Stimulated activated naive CD8-positive, alpha-beta T cell treated with anti-CD3 and anti-CD28 coated beads, Interleukin-15, Interleukin-2, amounts not matched to agents 100 ng/mL and 50 ng/mL, for 24 hours (primary cell): ENCODE data around the gene CDC42BPB.

Experiments used
- H3K27ac Mint-ChIP-seq: one replicate; pipeline ENCODE4 v1.8.0; 2021; ENCODE audit warnings: mild to moderate bottlenecking, mixed read lengths
- H3K27me3 Mint-ChIP-seq: one replicate; pipeline ENCODE4 v1.8.0; 2021; ENCODE audit warnings: mixed read lengths
- H3K36me3 Mint-ChIP-seq: one replicate; pipeline ENCODE4 v1.8.0; 2021; ENCODE audit warnings: low read depth, mixed read lengths
- H3K4me1 Mint-ChIP-seq: one replicate; pipeline ENCODE4 v1.8.0; 2021; ENCODE audit warnings: low read depth, mixed read lengths
- H3K4me3 Mint-ChIP-seq: one replicate; pipeline ENCODE4 v1.8.0; 2021; ENCODE audit warnings: mild to moderate bottlenecking, mixed read lengths
- H3K9me3 Mint-ChIP-seq: one replicate; pipeline ENCODE4 v1.8.0; 2021; ENCODE audit warnings: mixed read lengths

Gene CDC42BPB, protein sequence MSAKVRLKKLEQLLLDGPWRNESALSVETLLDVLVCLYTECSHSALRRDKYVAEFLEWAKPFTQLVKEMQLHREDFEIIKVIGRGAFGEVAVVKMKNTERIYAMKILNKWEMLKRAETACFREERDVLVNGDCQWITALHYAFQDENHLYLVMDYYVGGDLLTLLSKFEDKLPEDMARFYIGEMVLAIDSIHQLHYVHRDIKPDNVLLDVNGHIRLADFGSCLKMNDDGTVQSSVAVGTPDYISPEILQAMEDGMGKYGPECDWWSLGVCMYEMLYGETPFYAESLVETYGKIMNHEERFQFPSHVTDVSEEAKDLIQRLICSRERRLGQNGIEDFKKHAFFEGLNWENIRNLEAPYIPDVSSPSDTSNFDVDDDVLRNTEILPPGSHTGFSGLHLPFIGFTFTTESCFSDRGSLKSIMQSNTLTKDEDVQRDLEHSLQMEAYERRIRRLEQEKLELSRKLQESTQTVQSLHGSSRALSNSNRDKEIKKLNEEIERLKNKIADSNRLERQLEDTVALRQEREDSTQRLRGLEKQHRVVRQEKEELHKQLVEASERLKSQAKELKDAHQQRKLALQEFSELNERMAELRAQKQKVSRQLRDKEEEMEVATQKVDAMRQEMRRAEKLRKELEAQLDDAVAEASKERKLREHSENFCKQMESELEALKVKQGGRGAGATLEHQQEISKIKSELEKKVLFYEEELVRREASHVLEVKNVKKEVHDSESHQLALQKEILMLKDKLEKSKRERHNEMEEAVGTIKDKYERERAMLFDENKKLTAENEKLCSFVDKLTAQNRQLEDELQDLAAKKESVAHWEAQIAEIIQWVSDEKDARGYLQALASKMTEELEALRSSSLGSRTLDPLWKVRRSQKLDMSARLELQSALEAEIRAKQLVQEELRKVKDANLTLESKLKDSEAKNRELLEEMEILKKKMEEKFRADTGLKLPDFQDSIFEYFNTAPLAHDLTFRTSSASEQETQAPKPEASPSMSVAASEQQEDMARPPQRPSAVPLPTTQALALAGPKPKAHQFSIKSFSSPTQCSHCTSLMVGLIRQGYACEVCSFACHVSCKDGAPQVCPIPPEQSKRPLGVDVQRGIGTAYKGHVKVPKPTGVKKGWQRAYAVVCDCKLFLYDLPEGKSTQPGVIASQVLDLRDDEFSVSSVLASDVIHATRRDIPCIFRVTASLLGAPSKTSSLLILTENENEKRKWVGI (N-terminal part only)

DNA sequence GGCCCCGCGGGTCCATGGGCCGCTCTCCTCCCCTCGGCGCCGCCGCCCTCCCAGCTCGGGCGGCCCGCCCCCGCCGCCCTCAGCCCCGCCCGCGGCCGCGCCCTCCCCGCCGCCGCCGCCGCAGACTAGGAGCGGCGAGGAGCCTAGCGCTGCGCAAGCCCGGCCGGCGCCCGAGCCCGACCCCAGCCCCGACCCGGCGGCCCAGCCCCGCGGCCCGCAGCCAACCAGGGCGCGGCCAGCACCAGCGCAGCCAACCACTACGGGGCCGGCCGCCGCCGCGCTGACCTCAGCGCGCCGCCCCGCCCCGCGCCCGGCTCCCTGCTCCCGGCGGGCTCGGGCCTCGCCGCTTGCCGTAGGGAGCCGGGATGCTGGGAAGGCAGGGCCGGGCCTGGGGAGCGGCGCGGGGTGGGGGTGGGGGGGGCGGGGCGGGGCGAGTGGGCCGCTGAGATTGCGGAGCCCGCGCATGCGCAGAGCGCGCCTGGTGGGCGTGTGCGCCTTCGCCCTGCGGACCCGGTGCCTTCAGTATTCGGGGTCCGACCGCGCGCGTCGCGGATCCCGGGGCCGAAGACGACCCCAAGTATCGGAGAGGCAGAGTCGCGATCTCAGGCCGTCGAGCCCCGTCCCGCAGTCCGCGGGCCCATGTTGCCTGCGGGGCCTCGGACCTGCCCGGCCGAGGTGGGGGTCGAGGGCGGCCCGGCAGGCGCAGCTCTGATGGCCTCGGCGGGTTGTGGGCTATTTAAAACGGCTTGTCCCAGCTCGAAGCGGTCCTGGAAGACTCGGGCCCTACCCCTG is at the start of gene CDC42BPB:
Gene CDC42BPB, minus strand, starts transcription at position 178 of the 792 bp plus-strand sequence. CDS start 376 bp downstream, outside the sequence.
- H3K27ac Mint-ChIP-seq, result no peak within 1 kb of the TSS
- peaks cover 30% of the 10 kb centered on the region for H3K27me3 Mint-ChIP-seq

GRCh38 chr14:103105580-103106150 is 48.3 kb upstream of the CDC42BPB start:
- H3K4me3 Mint-ChIP-seq, result no peak overlapping the region
- no peak overlapping the region for H3K27ac Mint-ChIP-seq
- peaks cover 25% of the 10 kb centered on the region for H3K27me3 Mint-ChIP-seq
- H3K9me3 Mint-ChIP-seq, result no peaks in the 10 kb centered on the region
- H3K36me3 Mint-ChIP-seq, result no peaks in the 10 kb centered on the region
- peaks cover 6% of the 10 kb centered on the region for H3K4me1 Mint-ChIP-seq

More for the DNA sequence above, at the start of gene CDC42BPB:
- Mint-ChIP-seq H3K4me3 (peak within 1 kb of the TSS; percentile 72), H3K4me1 (peaks cover 11% of the 10 kb centered on the region), H3K9me3 (no peaks in the 10 kb centered on the region), H3K36me3 (no peaks in the 10 kb centered on the region)

GRCh38 chr14:103104654-103105452 is 47.5 kb upstream of the CDC42BPB start:
- Mint-ChIP-seq H3K4me1 (peaks cover 4% of the 10 kb centered on the region), H3K27me3 (peaks cover 23% of the 10 kb centered on the region), H3K4me3 (no peak overlapping the region), H3K36me3 (no peaks in the 10 kb centered on the region), H3K9me3 (no peaks in the 10 kb centered on the region), H3K27ac (no peak overlapping the region)

GRCh38 chr14:103104389-103104653 is 47.0 kb upstream of the CDC42BPB start:
- H3K4me1 Mint-ChIP-seq, result peaks cover 4% of the 10 kb centered on the region
- H3K4me3 Mint-ChIP-seq, result no peak overlapping the region
- no peaks in the 10 kb centered on the region for H3K9me3 Mint-ChIP-seq
- H3K27me3 Mint-ChIP-seq, result peaks cover 23% of the 10 kb centered on the region
- H3K27ac Mint-ChIP-seq, result no peak overlapping the region
- H3K36me3 Mint-ChIP-seq, result no peaks in the 10 kb centered on the region

GRCh38 chr14:103103461-103104388 is 46.4 kb upstream of the CDC42BPB start:
- no peak overlapping the region for H3K27ac Mint-ChIP-seq

DNA sequence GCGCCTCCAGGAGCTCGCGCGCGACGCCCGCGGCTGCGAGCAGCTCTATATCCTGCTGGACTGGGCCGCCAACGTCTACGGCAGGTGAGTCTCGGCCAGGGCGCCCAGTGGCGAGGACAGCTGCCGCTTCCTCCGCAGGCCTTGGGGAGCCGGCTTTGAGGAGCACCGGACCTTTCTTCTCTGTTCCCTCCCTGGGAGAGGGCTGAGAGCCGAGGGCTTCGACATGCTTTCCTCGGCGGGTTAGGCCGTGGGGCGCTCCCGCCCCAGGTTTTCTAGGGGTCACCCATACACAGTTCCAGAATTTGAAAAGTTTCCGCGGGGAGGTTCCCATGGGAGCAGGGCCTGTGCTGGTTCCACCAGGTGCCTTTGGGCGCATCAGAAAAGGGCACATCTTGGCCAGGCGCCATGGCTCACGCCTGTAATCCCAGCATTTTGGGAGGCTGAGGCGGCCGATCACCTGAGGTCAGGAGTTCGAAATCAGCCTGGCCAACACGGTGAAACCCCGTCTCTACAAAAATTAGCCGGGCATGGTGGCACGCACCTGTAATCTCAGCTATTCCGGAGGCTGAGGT is 45.4 kb upstream of the CDC42BPB start:
- Mint-ChIP-seq H3K4me1 (peaks cover 4% of the 10 kb centered on the region), H3K36me3 (no peaks in the 10 kb centered on the region), H3K4me3 (no peak overlapping the region), H3K27me3 (peaks cover 23% of the 10 kb centered on the region), H3K9me3 (no peaks in the 10 kb centered on the region), H3K27ac (no peak overlapping the region)

More at GRCh38 chr14:103103461-103104388, 46.4 kb upstream of the CDC42BPB start:
- peaks cover 23% of the 10 kb centered on the region for H3K27me3 Mint-ChIP-seq
- H3K9me3 Mint-ChIP-seq, result no peaks in the 10 kb centered on the region
- peaks cover 4% of the 10 kb centered on the region for H3K4me1 Mint-ChIP-seq
- no peaks in the 10 kb centered on the region for H3K36me3 Mint-ChIP-seq
- no peak overlapping the region for H3K4me3 Mint-ChIP-seq

DNA sequence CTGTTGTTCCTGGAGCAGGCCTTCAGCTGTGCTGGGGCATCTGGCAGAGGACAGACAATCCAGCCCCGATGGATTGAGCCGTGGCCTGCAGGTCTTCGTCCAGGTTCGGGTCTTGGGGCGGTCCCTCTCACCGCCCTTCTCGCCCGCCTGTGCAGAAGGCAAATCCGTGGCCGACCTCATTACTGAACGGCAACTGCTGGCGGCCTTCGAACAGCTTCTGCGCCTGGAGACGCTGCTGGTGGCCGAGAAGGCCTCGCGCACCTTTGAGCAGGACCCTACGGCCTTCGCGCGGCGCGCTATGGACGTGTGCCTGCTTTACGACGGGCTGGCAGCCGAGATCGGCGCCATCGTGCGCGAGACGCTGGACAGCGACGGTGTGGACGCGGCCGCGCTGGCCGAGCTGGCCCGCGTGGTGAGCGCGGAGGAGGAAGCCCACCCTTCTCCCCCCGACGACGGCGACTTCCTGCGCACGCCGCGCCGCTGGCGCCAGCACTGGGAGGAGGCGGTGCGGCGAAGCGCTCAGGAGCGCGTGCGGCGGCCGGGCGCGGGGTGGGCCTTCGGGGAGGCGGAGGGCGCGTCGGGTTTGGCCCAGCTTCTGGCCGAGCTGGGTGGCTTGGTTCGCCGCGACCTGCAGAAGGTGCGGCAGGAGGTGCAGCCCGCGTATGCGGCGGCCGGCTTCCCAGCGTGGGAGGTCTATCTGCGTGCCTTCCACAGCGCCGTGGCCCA is 44.8 kb upstream of the CDC42BPB start:
- Mint-ChIP-seq H3K36me3 (no peaks in the 10 kb centered on the region), H3K4me1 (peaks cover 4% of the 10 kb centered on the region), H3K9me3 (no peaks in the 10 kb centered on the region), H3K4me3 (no peak overlapping the region), H3K27me3 (peaks cover 23% of the 10 kb centered on the region), H3K27ac (no peak overlapping the region)

- H3K9me3 Mint-ChIP-seq, result no peaks in the 10 kb centered on the region
These were observed 44.1 kb upstream of the CDC42BPB start for GRCh38 chr14:103101257-103101962.

DNA sequence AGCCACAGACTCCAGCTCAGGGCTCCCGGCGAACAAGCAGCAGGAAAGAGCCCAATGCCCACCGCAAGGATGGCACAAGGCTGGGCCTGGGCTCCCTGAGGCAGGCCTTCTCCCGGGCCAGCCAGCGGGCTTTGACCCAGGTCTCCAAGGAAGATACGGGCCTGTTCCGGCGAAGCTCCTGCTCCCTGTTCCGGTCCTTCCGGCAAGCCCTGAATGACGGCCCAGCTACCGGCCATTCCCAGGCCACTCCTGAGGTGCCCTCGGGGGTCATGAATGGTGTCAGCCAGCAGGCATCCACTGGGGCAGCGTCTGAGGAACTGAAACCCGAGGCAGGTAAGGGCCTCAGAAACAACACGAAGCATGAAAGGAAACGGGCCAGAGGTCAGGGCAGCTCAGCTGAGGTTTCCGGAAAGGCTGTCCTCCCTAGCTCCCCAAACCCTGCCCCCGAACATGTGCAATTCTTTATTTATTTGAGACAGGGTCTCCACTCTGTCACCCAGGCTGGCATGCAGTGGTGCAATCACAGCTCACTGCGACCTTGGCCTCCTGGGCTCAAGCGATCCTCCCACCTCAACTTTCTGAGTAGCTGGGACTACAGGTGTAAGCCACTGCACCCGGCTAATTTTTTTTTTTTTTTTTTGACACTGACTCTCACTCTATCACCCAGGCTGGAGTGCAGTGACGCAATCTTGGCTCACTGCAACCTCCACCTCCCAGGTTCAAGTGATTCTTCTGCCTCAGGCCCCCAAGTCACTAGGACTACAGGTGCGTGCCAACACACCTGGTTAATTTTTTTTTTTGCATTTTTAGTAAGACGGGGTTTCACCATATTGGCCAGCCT is 43.2 kb upstream of the CDC42BPB start:
- no peak overlapping the region for H3K4me3 Mint-ChIP-seq
- peaks cover 23% of the 10 kb centered on the region for H3K27me3 Mint-ChIP-seq

More at GRCh38 chr14:103101257-103101962, 44.1 kb upstream of the CDC42BPB start:
- Mint-ChIP-seq H3K27me3 (peaks cover 23% of the 10 kb centered on the region), H3K4me3 (no peak overlapping the region), H3K4me1 (peaks cover 4% of the 10 kb centered on the region), H3K27ac (no peak overlapping the region), H3K36me3 (no peaks in the 10 kb centered on the region)

GRCh38 chr14:103099733-103100280 is 42.5 kb upstream of the CDC42BPB start:
- H3K27me3 Mint-ChIP-seq, result peaks cover 18% of the 10 kb centered on the region
- H3K27ac Mint-ChIP-seq, result no peak overlapping the region
- no peaks in the 10 kb centered on the region for H3K36me3 Mint-ChIP-seq
- no peaks in the 10 kb centered on the region for H3K4me1 Mint-ChIP-seq
- H3K4me3 Mint-ChIP-seq, result no peak overlapping the region
- H3K9me3 Mint-ChIP-seq, result no peaks in the 10 kb centered on the region

More for the DNA sequence above, 43.2 kb upstream of the CDC42BPB start:
- Mint-ChIP-seq H3K36me3 (no peaks in the 10 kb centered on the region), H3K9me3 (no peaks in the 10 kb centered on the region), H3K4me1 (peaks cover 4% of the 10 kb centered on the region), H3K27ac (no peak overlapping the region)
